Activated naive CD8-positive, alpha-beta T cell treated with anti-CD3 and anti-CD28 coated beads for 36 hours (primary cell): Measurements from ENCODE around the gene PRR12. TPM values are rescaled to one million over a fixed set of nuclear protein-coding genes. Genes with fewer than 3 reads are reported as not detected.
A peak's percentile ranks its signal among the peaks of the same experiment; 100 is the strongest.

Source experiments
- DNase-seq: peaks from one replicate; pipeline ENCODE4 v3.0.0; 2021
- H3K27ac Mint-ChIP-seq: one replicate; pipeline ENCODE4 v1.8.0; 2022; ENCODE audit warnings: mild to moderate bottlenecking, moderate library complexity, mixed read lengths
- H3K27me3 Mint-ChIP-seq: one replicate; pipeline ENCODE4 v1.8.0; 2022; ENCODE audit warnings: mild to moderate bottlenecking, mixed read lengths
- H3K36me3 Mint-ChIP-seq: one replicate; pipeline ENCODE4 v1.8.0; 2021; ENCODE audit warnings: mild to moderate bottlenecking, mixed read lengths
- H3K4me1 Mint-ChIP-seq: one replicate; pipeline ENCODE4 v1.8.0; 2021; ENCODE audit warnings: mixed read lengths
- H3K4me3 Mint-ChIP-seq: one replicate; pipeline ENCODE4 v1.8.0; 2022; ENCODE audit warnings: mild to moderate bottlenecking, moderate library complexity, mixed read lengths
- H3K9me3 Mint-ChIP-seq: one replicate; pipeline ENCODE4 v1.8.0; 2022; ENCODE audit warnings: mixed read lengths
- total RNA-seq, 2 experiments: library from RNA; stranded (reverse); gene quantifications; one replicate each; pipeline ENCODE4 v1.2.3, GENCODE V29; 2021

The PRR12 gene
- total RNA-seq, 2 experiments from 2014 or later: 16.0 to 17.8 TPM

DNA sequence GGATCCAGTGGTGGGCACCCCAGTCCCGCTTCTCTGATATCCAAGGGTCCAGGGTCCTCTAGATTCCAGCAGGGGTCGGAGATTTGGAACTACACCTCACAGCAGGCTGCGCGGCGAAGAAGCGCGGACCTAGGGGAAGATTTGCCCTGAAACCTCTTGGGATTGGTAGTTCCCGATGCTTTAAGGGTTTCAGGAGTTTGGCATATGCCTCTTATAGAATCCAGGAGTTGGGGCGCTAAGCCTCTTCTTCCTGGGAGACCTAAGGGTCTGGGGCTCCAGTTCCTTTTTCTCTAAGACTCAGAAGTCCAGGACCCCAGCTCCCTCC lies 75.1 kb downstream of the PRR12 start:
- peak overlapping the region; percentile 95 for H3K4me3 Mint-ChIP-seq
- DNase-seq: no peak
- H3K36me3 Mint-ChIP-seq: peaks cover 10% of the 10 kb centered on the region
- peaks cover 27% of the 10 kb centered on the region for H3K4me1 Mint-ChIP-seq
- H3K27me3 Mint-ChIP-seq: no peaks in the 10 kb centered on the region
- peak overlapping the region; percentile 92 for H3K27ac Mint-ChIP-seq
- no peaks in the 10 kb centered on the region for H3K9me3 Mint-ChIP-seq

GRCh38 chr19:49667473-49667872 lies 76.5 kb downstream of the PRR12 start:
- no peaks in the 10 kb centered on the region for H3K27me3 Mint-ChIP-seq
- H3K4me3 Mint-ChIP-seq: peak overlapping the region; percentile 95
- H3K36me3 Mint-ChIP-seq: peaks cover 16% of the 10 kb centered on the region

DNA sequence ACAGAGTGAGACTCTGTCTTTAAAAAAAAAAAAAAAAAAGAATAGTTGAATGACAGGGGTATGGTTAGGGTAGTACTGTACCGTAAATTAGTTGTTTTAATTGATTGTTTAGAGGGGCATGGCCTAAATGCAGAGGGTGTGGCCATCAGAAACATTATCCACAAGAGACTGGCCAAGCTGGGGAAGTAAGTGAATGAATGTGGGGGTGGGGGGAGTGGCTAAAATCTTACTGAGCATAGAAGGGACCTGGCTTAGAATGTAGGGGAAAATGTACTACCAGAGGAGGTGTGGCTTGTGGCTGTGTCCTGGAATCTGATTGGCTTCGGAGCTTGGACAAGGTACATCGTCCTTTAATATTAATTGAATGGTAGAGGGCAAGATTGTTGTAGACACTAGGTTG lies 78.5 kb downstream of the PRR12 start:
- Mint-ChIP-seq H3K36me3 (peaks cover 10% of the 10 kb centered on the region), H3K4me1 (peaks cover 19% of the 10 kb centered on the region), H3K4me3 (no peak overlapping the region), H3K27me3 (no peaks in the 10 kb centered on the region), H3K27ac (no peak overlapping the region), H3K9me3 (no peaks in the 10 kb centered on the region)
- DNase-seq: no peak

More at GRCh38 chr19:49667473-49667872, 76.5 kb downstream of the PRR12 start:
- no peak overlapping the region for H3K27ac Mint-ChIP-seq
- H3K9me3 Mint-ChIP-seq: no peaks in the 10 kb centered on the region
- peaks cover 34% of the 10 kb centered on the region for H3K4me1 Mint-ChIP-seq
- no peak for DNase-seq

DNA sequence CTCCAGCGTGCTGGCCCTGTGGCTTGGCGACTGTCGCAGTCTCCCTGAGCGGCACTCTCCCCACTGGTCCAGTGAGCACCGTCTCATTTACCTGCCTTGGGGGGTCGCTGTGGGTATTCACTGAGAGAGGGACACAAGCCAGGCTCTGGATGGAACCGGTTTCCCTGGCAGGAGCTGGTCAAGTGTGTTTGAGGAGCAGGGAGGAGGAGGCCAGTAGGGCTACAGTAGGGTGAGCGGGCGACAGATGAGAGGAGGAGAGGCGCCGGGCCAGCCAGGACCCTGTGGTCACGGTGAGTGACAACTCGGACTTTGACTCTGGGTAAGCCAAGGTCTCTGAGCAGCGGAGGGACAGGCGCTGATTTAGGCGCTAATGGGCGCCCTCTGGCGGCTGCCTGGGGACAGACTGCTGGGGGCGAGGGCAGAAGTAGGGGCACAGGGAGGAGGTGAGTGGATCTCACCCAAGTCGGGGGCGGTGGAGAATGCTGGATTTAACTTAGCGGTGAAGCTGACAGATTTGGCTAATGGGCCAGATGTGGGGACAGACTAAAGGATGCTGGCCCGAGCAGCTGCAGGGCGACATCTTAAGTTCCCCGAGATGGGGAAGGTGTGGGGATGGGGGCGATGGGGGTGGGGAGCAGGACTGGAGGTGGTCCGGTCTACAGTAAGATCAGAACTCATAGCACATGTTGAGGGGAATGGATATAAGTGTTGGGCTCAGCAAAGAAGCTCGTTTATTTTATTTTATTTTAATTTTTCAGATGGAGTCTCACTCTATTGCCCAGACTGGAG lies 81.3 kb downstream of the PRR12 start:
- Mint-ChIP-seq H3K27me3 (peaks cover 4% of the 10 kb centered on the region), H3K27ac (no peak overlapping the region), H3K4me1 (peaks cover 17% of the 10 kb centered on the region), H3K4me3 (peak overlapping the region; percentile 26), H3K9me3 (no peaks in the 10 kb centered on the region), H3K36me3 (peaks cover 6% of the 10 kb centered on the region)
- DNase-seq: peak; percentile 75

Other genes with a start within 250 kb of the PRR12 start
- gene TEAD2, start 228.8 kb upstream of the PRR12 start, total RNA-seq: not detected
- not detected for gene DKKL1, start 227.3 kb upstream of the PRR12 start, total RNA-seq
- 1 to 10 TPM in 1 of 2 experiments, under 1 TPM in 1; 0.45 to 1.1 TPM for gene KASH5, start 202.9 kb upstream of the PRR12 start, total RNA-seq
- not detected for gene PTH2, start 167.7 kb upstream of the PRR12 start, total RNA-seq
- gene GFY, start 165.8 kb upstream of the PRR12 start, total RNA-seq: not detected
- not detected for gene SLC17A7, start 149.7 kb upstream of the PRR12 start, total RNA-seq
- gene PIH1D1, start 139.4 kb upstream of the PRR12 start, total RNA-seq: 100 to 1,000 TPM; 140 to 141 TPM
- gene ALDH16A1, start 138.0 kb upstream of the PRR12 start, total RNA-seq: 10 to 100 TPM; 34.4 to 42.0 TPM
- gene FLT3LG, start 117.0 kb upstream of the PRR12 start, total RNA-seq: 10 to 100 TPM; 61.0 to 63.5 TPM
- gene RPL13A, start 103.6 kb upstream of the PRR12 start, total RNA-seq: 1,000 to 10,000 TPM; 3,663 to 3,691 TPM
- 1,000 to 10,000 TPM; 2,825 to 2,867 TPM for gene RPS11, start 94.7 kb upstream of the PRR12 start, total RNA-seq
- 10 to 100 TPM; 11.5 to 12.2 TPM for gene FCGRT, start 78.5 kb upstream of the PRR12 start, total RNA-seq
- 1 to 10 TPM; 3.6 to 4.3 TPM for gene RCN3, start 63.2 kb upstream of the PRR12 start, total RNA-seq
- 10 to 100 TPM; 61.4 to 69.5 TPM for gene NOSIP, start 10.6 kb upstream of the PRR12 start, total RNA-seq
- 1 to 10 TPM; 1.5 to 1.6 TPM for gene PRRG2, start 9.9 kb upstream of the PRR12 start, total RNA-seq
- gene RRAS, start 49.0 kb downstream of the PRR12 start, total RNA-seq: 1 to 10 TPM; 4.4 to 5.0 TPM
- gene SCAF1, start 51.0 kb downstream of the PRR12 start, total RNA-seq: 10 to 100 TPM; 58.9 to 62.2 TPM
- 100 to 1,000 TPM in 1 of 2 experiments, 10 to 100 TPM in 1; 94.5 to 105 TPM for gene IRF3, start 74.7 kb downstream of the PRR12 start, total RNA-seq
- 10 to 100 TPM; 74.1 to 81.9 TPM for gene BCL2L12, start 74.8 kb downstream of the PRR12 start, total RNA-seq
- 100 to 1,000 TPM; 538 to 547 TPM for gene PRMT1, start 86.1 kb downstream of the PRR12 start, total RNA-seq
- 10 to 100 TPM in 1 of 2 experiments, 1 to 10 TPM in 1; 9.5 to 12.0 TPM for gene ADM5, start 98.4 kb downstream of the PRR12 start, total RNA-seq
- gene CPT1C, start 99.9 kb downstream of the PRR12 start, total RNA-seq: 1 to 10 TPM in 1 of 2 experiments, under 1 TPM in 1; 0.89 to 1.1 TPM
- gene TSKS, start 172.1 kb downstream of the PRR12 start, total RNA-seq: under 1 TPM; 0.58 to 0.72 TPM
- gene AP2A1, start 175.8 kb downstream of the PRR12 start, total RNA-seq: 10 to 100 TPM; 83.0 to 83.2 TPM
- gene FUZ, start 222.1 kb downstream of the PRR12 start, total RNA-seq: 10 to 100 TPM; 28.7 to 30.9 TPM
- gene MED25, start 227.1 kb downstream of the PRR12 start, total RNA-seq: 10 to 100 TPM; 41.6 to 44.8 TPM